GM19023 (cell line): Measurements from ENCODE around the gene ABR.

Source experiments
- ATAC-seq: cut with Tn5 transposase; IDR thresholded peaks from one replicate; pipeline ENCODE4 v1.9.1; 2021; ENCODE audit warnings: mild to moderate bottlenecking, moderate library complexity; ENCODE audit not compliant: unreplicated experiment

Gene ABR

GRCh38 chr17:968812-969730, 210.7 kb downstream of the ABR start:
- ATAC-seq: no peak

GRCh38 chr17:967122-967521, 212.7 kb downstream of the ABR start:
- no peak for ATAC-seq

- no peak for ATAC-seq
Observed at GRCh38 chr17:965311-965989, 214.3 kb downstream of the ABR start.

GRCh38 chr17:964876-965275, 214.9 kb downstream of the ABR start:
- ATAC-seq: no peak

GRCh38 chr17:962670-963069, 217.1 kb downstream of the ABR start:
- no peak for ATAC-seq

GRCh38 chr17:962166-962565, 217.6 kb downstream of the ABR start:
- no peak for ATAC-seq

- ATAC-seq: no peak
Observed at GRCh38 chr17:958712-959451, 220.9 kb downstream of the ABR start.

- ATAC-seq: no peak
Observed at GRCh38 chr17:957856-958421, 221.8 kb downstream of the ABR start.

- no peak for ATAC-seq
Observed at GRCh38 chr17:956905-957304, 222.9 kb downstream of the ABR start.

GRCh38 chr17:954431-955164, 225.2 kb downstream of the ABR start:
- ATAC-seq: no peak

GRCh38 chr17:953767-954166, 226.0 kb downstream of the ABR start:
- no peak for ATAC-seq
